MM.1S (cell line): Measurements from ENCODE around the gene PRMT7.

Source experiments
- EZH2 ChIP-seq: fragments of 300-600 bp; sonication (generic); optimal IDR thresholded peaks from 2 replicates; pipeline ENCODE3; 2017; ENCODE audit warnings: low read depth, mild to moderate bottlenecking, antibody characterized with exemption, low read length, mixed read lengths
- EZH2phosphoT487 ChIP-seq: fragments of 300-600 bp; sonication (generic); IDR thresholded peaks from 2 replicates; pipeline ENCODE4 v1.6.1; 2018; ENCODE audit warnings: antibody characterized with exemption, low read length
- TF ChIP-seq, protein P1 (sequence below): fragments of 300-600 bp; sonication (generic); IDR thresholded peaks from 2 replicates; pipeline ENCODE4 v1.5.1; 2016; ENCODE audit warnings: antibody characterized with exemption, low read length, mixed read lengths

- TF ChIP-seq, protein P1, sequence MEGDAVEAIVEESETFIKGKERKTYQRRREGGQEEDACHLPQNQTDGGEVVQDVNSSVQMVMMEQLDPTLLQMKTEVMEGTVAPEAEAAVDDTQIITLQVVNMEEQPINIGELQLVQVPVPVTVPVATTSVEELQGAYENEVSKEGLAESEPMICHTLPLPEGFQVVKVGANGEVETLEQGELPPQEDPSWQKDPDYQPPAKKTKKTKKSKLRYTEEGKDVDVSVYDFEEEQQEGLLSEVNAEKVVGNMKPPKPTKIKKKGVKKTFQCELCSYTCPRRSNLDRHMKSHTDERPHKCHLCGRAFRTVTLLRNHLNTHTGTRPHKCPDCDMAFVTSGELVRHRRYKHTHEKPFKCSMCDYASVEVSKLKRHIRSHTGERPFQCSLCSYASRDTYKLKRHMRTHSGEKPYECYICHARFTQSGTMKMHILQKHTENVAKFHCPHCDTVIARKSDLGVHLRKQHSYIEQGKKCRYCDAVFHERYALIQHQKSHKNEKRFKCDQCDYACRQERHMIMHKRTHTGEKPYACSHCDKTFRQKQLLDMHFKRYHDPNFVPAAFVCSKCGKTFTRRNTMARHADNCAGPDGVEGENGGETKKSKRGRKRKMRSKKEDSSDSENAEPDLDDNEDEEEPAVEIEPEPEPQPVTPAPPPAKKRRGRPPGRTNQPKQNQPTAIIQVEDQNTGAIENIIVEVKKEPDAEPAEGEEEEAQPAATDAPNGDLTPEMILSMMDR = no peak
- TF ChIP-seq EZH2 (no peak), EZH2phosphoT487 (no peak)
Observed at GRCh38 chr16:68263559-68264127, 47.2 kb upstream of the PRMT7 start.
